ENCODE results near the gene IMPDH2. TPM values are rescaled to one million over a fixed set of nuclear protein-coding genes. Genes with fewer than 3 reads are reported as not detected.

Gene IMPDH2
- total and polyA plus RNA-seq, 2 donors, result 85.7 to 208 TPM

GRCh38 chr3:49004352-49005302 is 24.6 kb downstream of the IMPDH2 start:
- H3K4me1 ChIP-seq (ENCODE audit: control insufficient read depth in 2 of 2, insufficient read depth in 2 of 2, low read length in 2 of 2), result peaks cover 3 to 25% of the 10 kb centered on the region in 2 donors
- H3K27me3 ChIP-seq (ENCODE audit: control insufficient read depth in 2 of 2, insufficient read depth in 1 of 2, low read length in 1 of 2), result no peaks in the 10 kb centered on the region
- peaks cover 3% of the 10 kb centered on the region in 2 donors for H3K36me3 ChIP-seq (ENCODE audit: control insufficient read depth in 2 of 2, insufficient read depth in 2 of 2, low read length in 1 of 2)
- peaks cover 0 to 4% of the 10 kb centered on the region in 2 donors for H3K9me3 ChIP-seq (ENCODE audit: control insufficient read depth in 2 of 2, insufficient read depth in 1 of 2, low read length in 1 of 2)
- no peak overlapping the region for H3K27ac ChIP-seq (ENCODE audit: low read depth in 1 of 2, low read length in 1 of 2)
- no peak for DNase-seq (ENCODE audit: low read depth in 6 of 9, low spot score in 9 of 9)
- WGBS, result 97% methylated on average over 16 of the region's 16 CpGs
- no peak overlapping the region for H3K4me3 ChIP-seq (ENCODE audit: low read length in 2 of 2)

- 96% methylated on average over 6 of the region's 6 CpGs for WGBS
- Histone ChIP-seq H3K36me3 (ENCODE audit: control insufficient read depth in 2 of 2, insufficient read depth in 2 of 2, low read length in 1 of 2) (peaks cover 7 to 14% of the 10 kb centered on the region in 2 donors), H3K9me3 (ENCODE audit: control insufficient read depth in 2 of 2, insufficient read depth in 1 of 2, low read length in 1 of 2) (no peaks in the 10 kb centered on the region), H3K4me3 (ENCODE audit: low read length in 2 of 2) (no peak overlapping the region), H3K27me3 (ENCODE audit: control insufficient read depth in 2 of 2, insufficient read depth in 1 of 2, low read length in 1 of 2) (no peaks in the 10 kb centered on the region), H3K4me1 (ENCODE audit: control insufficient read depth in 2 of 2, insufficient read depth in 2 of 2, low read length in 2 of 2) (peaks cover 0 to 6% of the 10 kb centered on the region in 2 donors), H3K27ac (ENCODE audit: low read depth in 1 of 2, low read length in 1 of 2) (no peak overlapping the region)
- no peak for DNase-seq (ENCODE audit: low read depth in 6 of 9, low spot score in 9 of 9)
Observed at GRCh38 chr3:49001155-49001554, 28.0 kb downstream of the IMPDH2 start.

GRCh38 chr3:48999085-48999858 is 29.9 kb downstream of the IMPDH2 start:
- Histone ChIP-seq H3K27me3 (ENCODE audit: control insufficient read depth in 2 of 2, insufficient read depth in 1 of 2, low read length in 1 of 2) (no peaks in the 10 kb centered on the region), H3K4me1 (ENCODE audit: control insufficient read depth in 2 of 2, insufficient read depth in 2 of 2, low read length in 2 of 2) (peaks cover 0 to 6% of the 10 kb centered on the region in 2 donors), H3K36me3 (ENCODE audit: control insufficient read depth in 2 of 2, insufficient read depth in 2 of 2, low read length in 1 of 2) (peaks cover 7 to 14% of the 10 kb centered on the region in 2 donors), H3K4me3 (ENCODE audit: low read length in 2 of 2) (no peak overlapping the region), H3K9me3 (ENCODE audit: control insufficient read depth in 2 of 2, insufficient read depth in 1 of 2, low read length in 1 of 2) (no peaks in the 10 kb centered on the region), H3K27ac (ENCODE audit: low read depth in 1 of 2, low read length in 1 of 2) (no peak overlapping the region)
- 97% methylated on average over 8 of the region's 8 CpGs for WGBS
- DNase-seq (ENCODE audit: low read depth in 6 of 9, low spot score in 9 of 9), result no peak

- DNase-seq (ENCODE audit: low read depth in 6 of 9, low spot score in 9 of 9), result no peak
- no peak overlapping the region for H3K27ac ChIP-seq (ENCODE audit: low read depth in 1 of 2, low read length in 1 of 2)
- WGBS, result 95% methylated on average over 20 of the region's 20 CpGs
- peaks cover 0 to 5% of the 10 kb centered on the region in 2 donors for H3K4me1 ChIP-seq (ENCODE audit: control insufficient read depth in 2 of 2, insufficient read depth in 2 of 2, low read length in 2 of 2)
- peaks cover 7 to 16% of the 10 kb centered on the region in 2 donors for H3K36me3 ChIP-seq (ENCODE audit: control insufficient read depth in 2 of 2, insufficient read depth in 2 of 2, low read length in 1 of 2)
- no peaks in the 10 kb centered on the region for H3K9me3 ChIP-seq (ENCODE audit: control insufficient read depth in 2 of 2, insufficient read depth in 1 of 2, low read length in 1 of 2)
- no peak overlapping the region for H3K4me3 ChIP-seq (ENCODE audit: low read length in 2 of 2)
- H3K27me3 ChIP-seq (ENCODE audit: control insufficient read depth in 2 of 2, insufficient read depth in 1 of 2, low read length in 1 of 2), result no peaks in the 10 kb centered on the region
Observed at GRCh38 chr3:48997714-48998637, 31.2 kb downstream of the IMPDH2 start.

GRCh38 chr3:48997102-48997635 is 32.0 kb downstream of the IMPDH2 start:
- 95% methylated on average over 8 of the region's 8 CpGs for WGBS
- Histone ChIP-seq H3K4me1 (ENCODE audit: control insufficient read depth in 2 of 2, insufficient read depth in 2 of 2, low read length in 2 of 2) (no peaks in the 10 kb centered on the region), H3K9me3 (ENCODE audit: control insufficient read depth in 2 of 2, insufficient read depth in 1 of 2, low read length in 1 of 2) (no peaks in the 10 kb centered on the region), H3K27me3 (ENCODE audit: control insufficient read depth in 2 of 2, insufficient read depth in 1 of 2, low read length in 1 of 2) (no peaks in the 10 kb centered on the region), H3K27ac (ENCODE audit: low read depth in 1 of 2, low read length in 1 of 2) (no peak overlapping the region), H3K4me3 (ENCODE audit: low read length in 2 of 2) (no peak overlapping the region), H3K36me3 (ENCODE audit: control insufficient read depth in 2 of 2, insufficient read depth in 2 of 2, low read length in 1 of 2) (peaks cover 7 to 16% of the 10 kb centered on the region in 2 donors)
- no peak for DNase-seq (ENCODE audit: low read depth in 6 of 9, low spot score in 9 of 9)

- WGBS, result 97% methylated on average over 8 of the region's 8 CpGs
- peaks cover 7 to 16% of the 10 kb centered on the region in 2 donors for H3K36me3 ChIP-seq (ENCODE audit: control insufficient read depth in 2 of 2, insufficient read depth in 2 of 2, low read length in 1 of 2)
- no peaks in the 10 kb centered on the region for H3K9me3 ChIP-seq (ENCODE audit: control insufficient read depth in 2 of 2, insufficient read depth in 1 of 2, low read length in 1 of 2)
- no peak overlapping the region for H3K4me3 ChIP-seq (ENCODE audit: low read length in 2 of 2)
- H3K27ac ChIP-seq (ENCODE audit: low read depth in 1 of 2, low read length in 1 of 2), result no peak overlapping the region
- no peak for DNase-seq (ENCODE audit: low read depth in 6 of 9, low spot score in 9 of 9)
- H3K4me1 ChIP-seq (ENCODE audit: control insufficient read depth in 2 of 2, insufficient read depth in 2 of 2, low read length in 2 of 2), result peaks cover 0 to 2% of the 10 kb centered on the region in 2 donors
- H3K27me3 ChIP-seq (ENCODE audit: control insufficient read depth in 2 of 2, insufficient read depth in 1 of 2, low read length in 1 of 2), result no peaks in the 10 kb centered on the region
Observed at GRCh38 chr3:48996640-48997039, 32.6 kb downstream of the IMPDH2 start.

- Histone ChIP-seq H3K4me3 (ENCODE audit: low read length in 2 of 2) (no peak overlapping the region), H3K4me1 (ENCODE audit: control insufficient read depth in 2 of 2, insufficient read depth in 2 of 2, low read length in 2 of 2) (peaks cover 9 to 20% of the 10 kb centered on the region in 2 donors), H3K27me3 (ENCODE audit: control insufficient read depth in 2 of 2, insufficient read depth in 1 of 2, low read length in 1 of 2) (no peaks in the 10 kb centered on the region), H3K27ac (ENCODE audit: low read depth in 1 of 2, low read length in 1 of 2) (no peak overlapping the region), H3K9me3 (ENCODE audit: control insufficient read depth in 2 of 2, insufficient read depth in 1 of 2, low read length in 1 of 2) (no peaks in the 10 kb centered on the region), H3K36me3 (ENCODE audit: control insufficient read depth in 2 of 2, insufficient read depth in 2 of 2, low read length in 1 of 2) (peaks cover 7 to 12% of the 10 kb centered on the region in 2 donors)
- DNase-seq (ENCODE audit: low read depth in 6 of 9, low spot score in 9 of 9), result no peak
Observed at GRCh38 chr3:48993834-48994233, 35.4 kb downstream of the IMPDH2 start.

GRCh38 chr3:48991851-48992545 is 37.2 kb downstream of the IMPDH2 start:
- no peak overlapping the region for H3K27ac ChIP-seq (ENCODE audit: low read depth in 1 of 2, low read length in 1 of 2)
- no peaks in the 10 kb centered on the region for H3K27me3 ChIP-seq (ENCODE audit: control insufficient read depth in 2 of 2, insufficient read depth in 1 of 2, low read length in 1 of 2)
- H3K36me3 ChIP-seq (ENCODE audit: control insufficient read depth in 2 of 2, insufficient read depth in 2 of 2, low read length in 1 of 2), result peaks cover 7 to 8% of the 10 kb centered on the region in 2 donors
- no peak for DNase-seq (ENCODE audit: low read depth in 6 of 9, low spot score in 9 of 9)
- peaks cover 9 to 23% of the 10 kb centered on the region in 2 donors for H3K4me1 ChIP-seq (ENCODE audit: control insufficient read depth in 2 of 2, insufficient read depth in 2 of 2, low read length in 2 of 2)
- WGBS, result 96% methylated on average over 5 of the region's 5 CpGs
- H3K9me3 ChIP-seq (ENCODE audit: control insufficient read depth in 2 of 2, insufficient read depth in 1 of 2, low read length in 1 of 2), result no peaks in the 10 kb centered on the region
- H3K4me3 ChIP-seq (ENCODE audit: low read length in 2 of 2), result no peak overlapping the region
